ENCODE data around the gene KRT81. TPM values are rescaled to one million over a fixed set of nuclear protein-coding genes. Genes with fewer than 3 reads are reported as not detected.

KRT81 gene
- polyA plus RNA-seq, 1 donor = 0.72 TPM

GRCh38 chr12:52270541-52271070, 20.7 kb downstream of the KRT81 start:
- no peaks in the 10 kb centered on the region for H3K36me3 ChIP-seq (ENCODE audit: control insufficient read depth, insufficient read depth, low read length)
- no CpG with 5 or more reads among the region's 6 CpGs for WGBS (ENCODE audit: insufficient coverage, low lambda C conversion rate)
- H3K9me3 ChIP-seq (ENCODE audit: control insufficient read depth, low read depth, low read length) = no peaks in the 10 kb centered on the region
- H3K27ac ChIP-seq (ENCODE audit: low read length) = no peak overlapping the region
- no peak overlapping the region for H3K4me3 ChIP-seq (ENCODE audit: low read length)
- H3K4me1 ChIP-seq (ENCODE audit: control insufficient read depth, insufficient read depth, low read length) = no peaks in the 10 kb centered on the region
- peaks cover 11% of the 10 kb centered on the region for H3K27me3 ChIP-seq (ENCODE audit: control insufficient read depth, insufficient read depth, low read length)
- DNase-seq = no peak

- Histone ChIP-seq H3K36me3 (ENCODE audit: control insufficient read depth, insufficient read depth, low read length) (no peaks in the 10 kb centered on the region), H3K27me3 (ENCODE audit: control insufficient read depth, insufficient read depth, low read length) (peaks cover 10% of the 10 kb centered on the region), H3K9me3 (ENCODE audit: control insufficient read depth, low read depth, low read length) (peaks cover 3% of the 10 kb centered on the region), H3K4me3 (ENCODE audit: low read length) (no peak overlapping the region), H3K27ac (ENCODE audit: low read length) (no peak overlapping the region), H3K4me1 (ENCODE audit: control insufficient read depth, insufficient read depth, low read length) (no peaks in the 10 kb centered on the region)
- no CpG with 5 or more reads among the region's 2 CpGs for WGBS (ENCODE audit: insufficient coverage, low lambda C conversion rate)
- no peak for DNase-seq
Measured at GRCh38 chr12:52268212-52268611, 23.1 kb downstream of the KRT81 start.

- 100% methylated on average over 1 of the region's 3 CpGs for WGBS (ENCODE audit: insufficient coverage, low lambda C conversion rate)
Measured at GRCh38 chr12:52267699-52268098, 23.6 kb downstream of the KRT81 start.

GRCh38 chr12:52267266-52267665, 24.1 kb downstream of the KRT81 start:
- Histone ChIP-seq H3K36me3 (ENCODE audit: control insufficient read depth, insufficient read depth, low read length) (no peaks in the 10 kb centered on the region), H3K27me3 (ENCODE audit: control insufficient read depth, insufficient read depth, low read length) (peaks cover 10% of the 10 kb centered on the region), H3K4me1 (ENCODE audit: control insufficient read depth, insufficient read depth, low read length) (no peaks in the 10 kb centered on the region), H3K4me3 (ENCODE audit: low read length) (no peak overlapping the region), H3K27ac (ENCODE audit: low read length) (no peak overlapping the region), H3K9me3 (ENCODE audit: control insufficient read depth, low read depth, low read length) (peaks cover 9% of the 10 kb centered on the region)
- WGBS (ENCODE audit: insufficient coverage, low lambda C conversion rate) = no CpG with 5 or more reads among the region's 3 CpGs
- DNase-seq = no peak

More at GRCh38 chr12:52267699-52268098, 23.6 kb downstream of the KRT81 start:
- no peaks in the 10 kb centered on the region for H3K36me3 ChIP-seq (ENCODE audit: control insufficient read depth, insufficient read depth, low read length)
- H3K4me1 ChIP-seq (ENCODE audit: control insufficient read depth, insufficient read depth, low read length) = no peaks in the 10 kb centered on the region
- peaks cover 10% of the 10 kb centered on the region for H3K27me3 ChIP-seq (ENCODE audit: control insufficient read depth, insufficient read depth, low read length)
- no peak overlapping the region for H3K4me3 ChIP-seq (ENCODE audit: low read length)
- H3K9me3 ChIP-seq (ENCODE audit: control insufficient read depth, low read depth, low read length) = peaks cover 6% of the 10 kb centered on the region
- no peak for DNase-seq
- H3K27ac ChIP-seq (ENCODE audit: low read length) = no peak overlapping the region

GRCh38 chr12:52266514-52266913, 24.8 kb downstream of the KRT81 start:
- Histone ChIP-seq H3K4me3 (ENCODE audit: low read length) (no peak overlapping the region), H3K36me3 (ENCODE audit: control insufficient read depth, insufficient read depth, low read length) (no peaks in the 10 kb centered on the region), H3K4me1 (ENCODE audit: control insufficient read depth, insufficient read depth, low read length) (no peaks in the 10 kb centered on the region), H3K27me3 (ENCODE audit: control insufficient read depth, insufficient read depth, low read length) (peaks cover 11% of the 10 kb centered on the region), H3K27ac (ENCODE audit: low read length) (no peak overlapping the region), H3K9me3 (ENCODE audit: control insufficient read depth, low read depth, low read length) (peaks cover 14% of the 10 kb centered on the region)
- WGBS (ENCODE audit: insufficient coverage, low lambda C conversion rate) = no CpG with 5 or more reads among the region's 2 CpGs
- no peak for DNase-seq

GRCh38 chr12:52264435-52264825, 26.9 kb downstream of the KRT81 start:
- no peak overlapping the region for H3K4me3 ChIP-seq (ENCODE audit: low read length)
- no peak for DNase-seq
- no peak overlapping the region for H3K27ac ChIP-seq (ENCODE audit: low read length)
- H3K4me1 ChIP-seq (ENCODE audit: control insufficient read depth, insufficient read depth, low read length) = no peaks in the 10 kb centered on the region
- peaks cover 14% of the 10 kb centered on the region for H3K9me3 ChIP-seq (ENCODE audit: control insufficient read depth, low read depth, low read length)
- peaks cover 25% of the 10 kb centered on the region for H3K27me3 ChIP-seq (ENCODE audit: control insufficient read depth, insufficient read depth, low read length)
- no peaks in the 10 kb centered on the region for H3K36me3 ChIP-seq (ENCODE audit: control insufficient read depth, insufficient read depth, low read length)
- WGBS (ENCODE audit: insufficient coverage, low lambda C conversion rate) = no CpG with 5 or more reads among the region's 2 CpGs

GRCh38 chr12:52263761-52264434, 27.4 kb downstream of the KRT81 start:
- H3K27me3 ChIP-seq (ENCODE audit: control insufficient read depth, insufficient read depth, low read length) = peaks cover 30% of the 10 kb centered on the region
- H3K4me1 ChIP-seq (ENCODE audit: control insufficient read depth, insufficient read depth, low read length) = no peaks in the 10 kb centered on the region
- no peak overlapping the region for H3K27ac ChIP-seq (ENCODE audit: low read length)
- no peak for DNase-seq
- H3K4me3 ChIP-seq (ENCODE audit: low read length) = no peak overlapping the region
- 100% methylated on average over 1 of the region's 7 CpGs for WGBS (ENCODE audit: insufficient coverage, low lambda C conversion rate)
- peaks cover 14% of the 10 kb centered on the region for H3K9me3 ChIP-seq (ENCODE audit: control insufficient read depth, low read depth, low read length)
- no peaks in the 10 kb centered on the region for H3K36me3 ChIP-seq (ENCODE audit: control insufficient read depth, insufficient read depth, low read length)

GRCh38 chr12:52262286-52262685, 29.0 kb downstream of the KRT81 start:
- Histone ChIP-seq H3K4me1 (ENCODE audit: control insufficient read depth, insufficient read depth, low read length) (no peaks in the 10 kb centered on the region), H3K9me3 (ENCODE audit: control insufficient read depth, low read depth, low read length) (peaks cover 19% of the 10 kb centered on the region), H3K27ac (ENCODE audit: low read length) (no peak overlapping the region), H3K27me3 (ENCODE audit: control insufficient read depth, insufficient read depth, low read length) (peaks cover 46% of the 10 kb centered on the region), H3K4me3 (ENCODE audit: low read length) (no peak overlapping the region), H3K36me3 (ENCODE audit: control insufficient read depth, insufficient read depth, low read length) (no peaks in the 10 kb centered on the region)
- no peak for DNase-seq
- no CpG with 5 or more reads among the region's 3 CpGs for WGBS (ENCODE audit: insufficient coverage, low lambda C conversion rate)

- H3K9me3 ChIP-seq (ENCODE audit: control insufficient read depth, low read depth, low read length) = peaks cover 19% of the 10 kb centered on the region
- no peaks in the 10 kb centered on the region for H3K36me3 ChIP-seq (ENCODE audit: control insufficient read depth, insufficient read depth, low read length)
- H3K27me3 ChIP-seq (ENCODE audit: control insufficient read depth, insufficient read depth, low read length) = peaks cover 57% of the 10 kb centered on the region
- H3K4me1 ChIP-seq (ENCODE audit: control insufficient read depth, insufficient read depth, low read length) = no peaks in the 10 kb centered on the region
- no peak overlapping the region for H3K27ac ChIP-seq (ENCODE audit: low read length)
- no CpG with 5 or more reads among the region's 1 CpG for WGBS (ENCODE audit: insufficient coverage, low lambda C conversion rate)
- no peak overlapping the region for H3K4me3 ChIP-seq (ENCODE audit: low read length)
- DNase-seq = no peak
Measured at GRCh38 chr12:52261208-52261484, 30.2 kb downstream of the KRT81 start.

GRCh38 chr12:52260361-52261207, 30.8 kb downstream of the KRT81 start:
- peaks cover 62% of the 10 kb centered on the region for H3K27me3 ChIP-seq (ENCODE audit: control insufficient read depth, insufficient read depth, low read length)
- no peak overlapping the region for H3K27ac ChIP-seq (ENCODE audit: low read length)
- no peak overlapping the region for H3K4me3 ChIP-seq (ENCODE audit: low read length)
- no CpG with 5 or more reads among the region's 9 CpGs for whole genome bisulfite sequencing (ENCODE audit: insufficient coverage, low lambda C conversion rate)
- no peaks in the 10 kb centered on the region for H3K36me3 ChIP-seq (ENCODE audit: control insufficient read depth, insufficient read depth, low read length)
- no peak for DNase-seq
- H3K9me3 ChIP-seq (ENCODE audit: control insufficient read depth, low read depth, low read length) = peaks cover 19% of the 10 kb centered on the region
- H3K4me1 ChIP-seq (ENCODE audit: control insufficient read depth, insufficient read depth, low read length) = no peaks in the 10 kb centered on the region
